Gastroesophageal sphincter (tissue), 3 donors: Measurements from ENCODE around the gene ADD2.

Experiments
- CTCF ChIP-seq, 4 experiments: fragments of 200-600 bp in 2 of 4; fragments of 450-650 bp in 2 of 4; sonication (generic) in 1 of 4; IDR thresholded peaks; one replicate each; pipeline ENCODE4 v1.5.1; 2017 to 2019; ENCODE audit warnings: antibody characterized with exemption in 4 of 4, mild to moderate bottlenecking in 2 of 4, moderate library complexity in 2 of 4
- EP300 ChIP-seq: sonication (generic); formaldehyde crosslinking; IDR thresholded peaks from one replicate; pipeline ENCODE4 v1.6.1; 2017; ENCODE audit warnings: antibody characterized with exemption, mild to moderate bottlenecking
- POLR2A ChIP-seq, 2 donors: fragments of 450-650 bp; IDR thresholded peaks; one replicate each; pipeline ENCODE4 v1.6.1; 2017; ENCODE audit warnings: antibody characterized with exemption in 2 of 2, mild to moderate bottlenecking in 2 of 2, moderate library complexity in 1 of 2

- no peak for TF ChIP-seq CTCF (IDR thresholded peaks at IDR 0.05)
- TF ChIP-seq EP300, result no peak
- TF ChIP-seq POLR2A (IDR thresholded peaks at IDR 0.05), result no peak
Measured at GRCh38 chr2:70757966-70758365, 10.0 kb downstream of the ADD2 start.
